ENCODE results near the gene CAB39L.

CAB39L gene

DNA sequence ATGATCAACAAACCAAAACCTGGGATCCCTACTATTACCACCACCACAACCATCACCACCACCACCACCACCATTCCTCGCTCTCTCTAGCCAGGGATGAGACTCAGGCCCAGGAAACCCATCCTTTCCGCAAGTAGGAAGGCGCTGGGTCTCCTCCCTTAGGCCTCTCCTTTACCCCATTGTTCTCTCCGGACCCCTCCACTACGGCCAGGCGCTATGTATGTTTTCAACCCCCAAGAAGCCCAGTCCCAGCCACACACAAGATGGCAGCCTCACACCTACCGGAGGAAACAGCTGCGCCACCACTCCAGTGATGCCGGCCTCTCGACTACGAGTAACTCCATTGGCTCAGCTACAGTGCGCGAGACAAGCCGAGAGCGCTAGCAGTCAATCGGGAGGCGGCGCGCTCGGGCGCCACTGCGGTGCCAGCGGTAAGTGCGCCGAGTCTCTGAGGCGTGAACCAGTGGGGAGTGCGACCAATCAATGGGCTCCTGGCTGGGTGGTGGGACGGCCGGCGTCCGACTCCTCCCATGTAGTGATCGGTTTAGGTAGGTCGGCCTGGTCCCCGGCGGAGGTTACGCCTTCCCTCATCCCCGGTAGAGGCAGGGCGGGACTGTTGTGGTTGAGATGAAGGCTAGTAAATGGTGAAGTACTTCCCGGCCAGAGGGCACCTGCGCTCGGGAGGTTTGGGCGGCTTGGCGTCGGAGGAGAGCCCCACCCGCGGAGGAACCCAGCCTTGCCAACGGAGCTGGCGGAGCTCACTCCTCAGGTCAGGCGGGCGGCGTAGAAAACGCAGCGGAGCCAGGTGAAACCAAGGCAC lies at the start of gene CAB39L, which contains the start of gene SETDB2:
TSS of gene CAB39L (minus strand) at position 361 of the 820 bp plus-strand sequence. CDS start 61,154 bp downstream, outside the sequence.
TSS of gene SETDB2 (plus strand) at position 571 of the 820 bp plus-strand sequence. CDS start 7,620 bp downstream, outside the sequence.
- Histone ChIP-seq H3K27ac (peak within 1 kb of the TSS; percentile 75 to 98 (median 94)), H3K4me3 (peak within 1 kb of the TSS; percentile 60 to 81 (median 76))

DNA sequence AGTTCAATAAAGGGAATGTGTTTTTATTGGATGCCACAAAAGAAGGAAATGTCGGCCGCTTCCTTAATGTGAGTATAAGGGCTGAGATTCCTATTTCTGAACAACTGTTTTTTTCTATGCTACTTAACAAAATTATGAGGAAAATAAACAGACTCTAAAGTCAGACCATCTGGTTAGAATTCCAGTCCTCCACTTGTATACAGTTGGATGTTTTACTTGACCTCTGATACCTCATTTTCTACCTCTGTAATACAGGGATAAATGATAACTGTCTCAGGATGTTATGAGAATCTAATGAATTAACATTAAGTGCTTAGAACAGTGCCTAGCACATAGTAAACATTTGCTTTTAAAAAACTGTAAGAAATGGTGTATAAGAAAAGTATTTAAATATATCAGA lies 44.7 kb upstream of the CAB39L start:
- Histone ChIP-seq H3K4me3 (no peak overlapping the region), H3K27ac (no peak overlapping the region)

DNA sequence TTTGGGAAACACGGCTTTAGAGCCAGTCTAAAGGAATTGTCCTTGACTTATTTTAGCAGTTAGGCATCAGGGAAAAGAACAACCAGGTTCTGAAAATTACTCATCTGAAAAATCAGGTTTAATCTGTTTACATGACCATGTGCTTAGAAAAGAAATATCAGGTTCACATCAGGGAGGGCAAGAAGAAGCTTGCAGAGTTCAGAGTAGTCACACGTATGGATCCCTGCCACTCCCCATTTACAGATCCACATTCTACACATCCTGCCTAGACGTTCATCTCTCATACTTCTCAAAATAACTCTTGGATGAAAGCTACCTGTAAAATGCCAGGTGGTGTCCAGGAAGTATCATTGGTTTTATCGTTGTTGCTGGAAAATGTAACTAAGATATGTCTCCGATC lies 37.9 kb upstream of the CAB39L start:
- Histone ChIP-seq H3K4me3 (no peak overlapping the region), H3K27ac (no peak overlapping the region)

DNA sequence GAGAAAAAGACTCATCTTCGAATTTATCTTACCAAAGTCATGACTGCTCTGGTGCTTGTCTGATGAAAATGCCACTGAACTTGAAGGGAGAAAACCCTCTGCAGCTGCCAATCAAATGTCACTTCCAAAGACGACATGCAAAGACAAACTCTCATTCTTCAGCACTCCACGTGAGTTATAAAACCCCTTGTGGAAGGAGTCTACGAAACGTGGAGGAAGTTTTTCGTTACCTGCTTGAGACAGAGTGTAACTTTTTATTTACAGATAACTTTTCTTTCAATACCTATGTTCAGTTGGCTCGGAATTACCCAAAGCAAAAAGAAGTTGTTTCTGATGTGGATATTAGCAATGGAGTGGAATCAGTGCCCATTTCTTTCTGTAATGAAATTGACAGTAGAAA lies 32.7 kb upstream of the CAB39L start:
- Histone ChIP-seq H3K27ac (no peak overlapping the region), H3K4me3 (no peak overlapping the region)

DNA sequence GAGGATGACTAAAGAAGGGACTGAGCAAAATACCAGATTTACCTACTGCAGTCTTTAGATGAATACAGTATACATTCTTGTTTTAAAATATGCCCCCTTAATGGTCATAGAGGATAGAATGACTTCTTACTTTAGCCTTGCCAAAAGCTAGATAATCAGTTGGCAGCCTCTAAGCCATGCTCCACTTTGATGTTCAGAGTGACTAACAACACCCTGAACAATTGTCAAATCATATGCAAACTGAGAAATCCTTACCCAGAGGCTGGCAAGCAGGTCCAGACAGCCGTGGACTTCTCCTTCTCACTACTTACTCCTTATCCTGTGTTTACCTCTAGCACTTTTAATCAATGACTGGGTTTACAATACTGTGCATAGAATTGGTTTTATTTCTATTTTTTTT lies 28.3 kb upstream of the CAB39L start:
- Histone ChIP-seq H3K27ac (no peak overlapping the region), H3K4me3 (no peak overlapping the region)

DNA sequence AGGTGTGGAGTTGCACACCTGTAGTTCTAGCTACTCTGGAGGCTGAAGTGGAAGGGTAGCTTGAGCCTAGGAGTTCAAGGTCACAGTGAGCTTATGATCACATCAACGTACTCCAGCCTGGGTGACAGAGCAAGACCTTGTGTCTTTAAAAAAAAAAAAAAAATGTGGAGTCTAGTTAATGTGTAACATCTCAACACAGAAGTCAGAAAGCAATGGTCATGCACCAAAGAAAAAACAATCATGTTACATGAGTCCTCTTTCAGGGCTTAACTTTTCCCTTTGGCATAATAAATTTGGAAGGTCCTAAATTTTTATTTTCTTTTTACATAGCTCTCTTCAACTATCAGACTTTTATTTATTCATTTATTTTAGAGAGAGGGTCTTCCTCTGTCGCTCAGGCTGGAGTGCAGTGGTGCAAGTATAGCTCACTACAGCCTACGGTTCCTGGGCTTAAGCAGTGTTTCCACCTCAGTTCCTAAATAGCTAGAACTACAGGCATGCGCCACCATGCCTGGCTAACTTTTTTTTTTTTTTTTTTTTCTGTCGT lies 22.5 kb upstream of the CAB39L start:
- H3K4me3 ChIP-seq: no peak overlapping the region
- no peak overlapping the region for H3K27ac ChIP-seq

DNA sequence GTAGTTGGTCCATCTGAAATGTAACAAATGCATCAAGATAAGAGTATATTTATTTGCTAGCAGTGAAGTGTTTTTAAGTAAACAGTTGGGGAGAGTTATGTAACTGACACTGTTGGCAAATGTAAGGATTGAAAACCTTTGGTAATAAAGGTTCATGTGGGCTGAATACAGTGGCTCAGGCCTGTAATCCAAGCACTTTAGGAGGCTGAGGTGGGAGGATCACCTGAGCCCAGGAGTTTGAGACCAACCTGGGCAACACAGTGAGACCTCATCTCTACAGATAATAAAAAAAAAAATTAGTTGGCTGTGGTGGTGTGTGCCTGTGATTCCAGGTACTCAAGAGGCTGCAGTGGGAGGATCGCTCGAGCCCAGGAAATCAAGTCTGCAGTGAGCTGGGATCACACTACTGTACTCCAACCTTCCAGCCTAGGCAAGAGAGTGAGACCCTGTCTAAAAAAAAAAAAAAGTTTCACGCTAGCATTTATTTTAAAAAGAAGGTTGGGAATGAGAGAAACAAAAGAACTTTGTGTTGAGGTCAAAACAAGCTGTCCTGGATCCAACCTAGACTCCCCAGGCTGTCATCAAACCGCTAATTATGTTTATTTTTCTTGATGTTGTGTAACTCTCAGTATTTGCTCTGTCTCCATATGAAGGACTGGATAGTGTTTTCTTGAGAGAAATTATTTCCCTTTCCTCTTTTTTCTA lies 20.9 kb upstream of the CAB39L start:
- no peak overlapping the region for H3K4me3 ChIP-seq
- H3K27ac ChIP-seq: no peak overlapping the region

DNA sequence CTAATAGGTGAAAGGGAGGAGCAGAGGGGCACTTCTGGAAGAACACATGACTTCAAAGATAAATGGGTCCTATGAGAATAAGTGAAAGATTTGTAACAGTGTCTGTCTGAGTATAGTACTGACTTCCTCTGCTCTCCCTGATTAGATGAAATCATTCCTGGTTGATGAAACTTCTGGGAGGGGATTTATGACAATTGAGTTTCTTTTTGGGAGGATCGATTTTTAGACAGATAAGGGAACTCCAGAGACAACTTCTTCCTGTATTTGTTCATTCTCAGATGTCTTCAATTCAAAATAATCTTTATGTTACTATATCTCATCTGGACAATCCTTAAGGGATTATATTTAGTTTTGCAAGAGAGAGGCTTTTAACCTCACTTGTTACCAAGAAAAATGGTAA lies 20.2 kb upstream of the CAB39L start:
- no peak overlapping the region for H3K4me3 ChIP-seq
- no peak overlapping the region for H3K27ac ChIP-seq

DNA sequence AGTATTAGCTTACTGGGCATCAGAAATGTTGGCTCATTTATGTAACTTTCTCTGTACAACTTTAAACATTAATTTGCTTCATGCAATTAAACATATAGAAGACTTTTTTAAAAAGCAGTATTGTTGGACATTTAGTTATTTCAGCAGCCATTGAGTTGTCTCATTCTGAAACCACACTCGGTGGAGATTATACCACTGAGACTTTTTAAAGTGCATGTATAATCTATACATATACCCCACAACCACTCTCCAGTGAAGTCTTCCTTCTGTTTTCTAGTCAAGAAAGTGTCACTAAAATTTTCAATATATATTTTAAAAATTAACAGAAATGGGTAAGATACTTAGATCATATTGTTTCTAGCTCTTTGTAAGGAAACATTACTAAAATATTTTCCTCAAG lies 15.7 kb upstream of the CAB39L start:
- H3K4me3 ChIP-seq: no peak overlapping the region

DNA sequence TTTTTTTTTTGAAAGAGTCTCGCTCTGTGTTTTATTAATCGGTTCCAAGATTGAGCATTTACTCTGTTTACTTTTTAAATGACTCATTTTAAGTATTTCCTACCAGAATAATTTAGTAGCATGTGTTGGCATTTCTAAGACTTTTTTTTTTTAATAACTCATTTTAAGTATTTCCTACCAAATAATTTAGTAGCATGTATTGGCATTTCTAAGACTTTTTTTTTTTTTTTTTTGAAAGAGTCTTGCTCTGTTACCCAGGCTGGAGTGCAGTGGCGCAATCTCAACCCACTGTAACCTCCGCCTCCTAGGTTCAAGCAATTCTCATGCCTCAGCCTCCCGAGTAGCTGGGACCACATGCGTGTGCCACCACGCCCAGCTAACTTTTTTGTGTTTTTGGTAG lies 13.4 kb upstream of the CAB39L start:
- H3K27ac ChIP-seq: no peak overlapping the region

More for the DNA sequence above, 15.7 kb upstream of the CAB39L start:
- H3K27ac ChIP-seq: no peak overlapping the region

DNA sequence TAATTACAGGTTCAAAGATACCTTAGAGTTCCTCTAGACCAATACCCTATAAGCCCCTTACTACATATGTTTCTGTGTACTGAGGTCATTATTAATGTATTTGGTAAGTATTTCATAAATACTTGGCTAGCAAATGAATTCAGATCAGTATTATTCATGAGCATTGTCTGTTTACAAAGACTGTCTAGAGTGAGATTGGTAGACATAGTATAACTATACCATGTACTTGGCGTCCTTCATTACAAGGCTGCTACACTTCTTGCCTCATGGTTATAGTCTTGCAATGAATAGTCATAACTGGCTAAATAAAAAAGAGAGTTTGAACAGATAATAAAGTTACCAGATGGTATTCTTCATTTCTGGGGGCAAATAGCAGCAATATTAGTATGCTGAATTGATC lies 12.3 kb upstream of the CAB39L start:
- Histone ChIP-seq H3K4me3 (no peak overlapping the region), H3K27ac (no peak overlapping the region)

More for the DNA sequence above, 13.4 kb upstream of the CAB39L start:
- no peak overlapping the region for H3K4me3 ChIP-seq

DNA sequence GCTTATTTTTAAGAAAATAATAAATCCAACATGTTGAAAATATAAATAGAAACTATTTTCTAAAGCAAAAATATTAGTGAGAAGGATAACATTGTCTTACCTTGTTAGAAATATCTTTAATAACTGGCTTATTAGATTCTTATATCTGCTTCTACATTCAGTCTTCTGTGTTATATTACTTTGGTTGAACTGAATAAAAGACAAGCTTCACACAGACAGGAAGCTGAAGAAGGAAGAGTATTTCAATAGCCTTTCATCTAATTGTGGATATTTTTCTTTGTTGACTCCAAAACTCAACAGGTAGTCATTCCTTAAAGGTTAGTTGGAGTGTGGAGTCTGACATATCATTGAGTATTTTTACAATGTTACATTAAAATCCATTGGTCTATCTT lies 11.1 kb upstream of the CAB39L start:
- H3K4me3 ChIP-seq: no peak overlapping the region
- peak overlapping the region in 3 of 21 experiments; percentile 6 to 48 (median 43) for H3K27ac ChIP-seq

DNA sequence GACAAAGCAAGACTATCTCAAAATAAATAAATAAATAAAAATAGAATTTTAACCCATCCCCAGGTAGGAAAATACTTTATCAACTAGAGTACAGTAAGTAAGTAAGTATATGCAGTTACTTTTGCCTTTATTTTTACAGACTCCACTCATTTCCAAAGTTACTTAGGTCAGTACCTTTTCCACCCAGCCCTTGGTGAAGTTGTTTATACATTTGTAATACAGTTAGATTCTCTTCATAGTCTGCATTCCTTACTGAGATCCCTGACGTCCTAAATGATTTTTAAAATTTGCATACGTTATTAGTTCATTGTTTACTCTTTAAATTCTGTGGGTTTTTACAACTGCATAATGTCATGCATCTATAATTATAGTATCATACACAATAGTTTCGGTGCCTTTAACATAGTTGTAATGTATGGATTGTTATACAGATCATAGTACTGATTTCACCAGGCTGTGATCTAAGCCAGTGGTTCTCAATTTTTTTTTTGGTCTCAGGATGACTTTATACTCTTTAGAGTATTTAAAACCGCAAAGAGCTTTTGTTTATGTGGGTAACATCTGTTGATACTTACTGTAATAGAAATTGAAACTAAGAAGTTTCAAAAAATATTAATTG lies 10.6 kb upstream of the CAB39L start:
- H3K27ac ChIP-seq: peak overlapping the region in 3 of 21 experiments; percentile 16 to 43 (median 32)
- H3K4me3 ChIP-seq: no peak overlapping the region

DNA sequence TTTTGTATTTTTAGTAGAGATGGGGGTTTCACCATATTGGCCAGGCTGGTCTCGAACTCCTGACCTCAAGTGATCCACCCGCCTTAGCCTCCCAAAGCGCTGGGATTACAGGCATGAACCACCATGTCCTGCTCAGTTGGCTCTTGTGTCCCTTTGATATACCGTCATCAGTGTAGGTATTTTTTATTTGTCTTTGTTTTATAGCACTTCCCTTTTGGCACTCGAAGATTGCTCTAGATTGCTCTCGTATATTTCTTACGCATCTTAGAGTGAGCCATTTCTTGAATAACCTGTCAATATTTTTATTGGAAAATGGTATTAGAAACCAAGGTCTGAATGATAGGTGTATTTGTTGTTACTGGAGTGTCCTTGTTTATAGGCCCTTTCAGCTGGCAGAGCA lies 9.6 kb upstream of the CAB39L start:
- Histone ChIP-seq H3K27ac (no peak overlapping the region), H3K4me3 (no peak overlapping the region)

DNA sequence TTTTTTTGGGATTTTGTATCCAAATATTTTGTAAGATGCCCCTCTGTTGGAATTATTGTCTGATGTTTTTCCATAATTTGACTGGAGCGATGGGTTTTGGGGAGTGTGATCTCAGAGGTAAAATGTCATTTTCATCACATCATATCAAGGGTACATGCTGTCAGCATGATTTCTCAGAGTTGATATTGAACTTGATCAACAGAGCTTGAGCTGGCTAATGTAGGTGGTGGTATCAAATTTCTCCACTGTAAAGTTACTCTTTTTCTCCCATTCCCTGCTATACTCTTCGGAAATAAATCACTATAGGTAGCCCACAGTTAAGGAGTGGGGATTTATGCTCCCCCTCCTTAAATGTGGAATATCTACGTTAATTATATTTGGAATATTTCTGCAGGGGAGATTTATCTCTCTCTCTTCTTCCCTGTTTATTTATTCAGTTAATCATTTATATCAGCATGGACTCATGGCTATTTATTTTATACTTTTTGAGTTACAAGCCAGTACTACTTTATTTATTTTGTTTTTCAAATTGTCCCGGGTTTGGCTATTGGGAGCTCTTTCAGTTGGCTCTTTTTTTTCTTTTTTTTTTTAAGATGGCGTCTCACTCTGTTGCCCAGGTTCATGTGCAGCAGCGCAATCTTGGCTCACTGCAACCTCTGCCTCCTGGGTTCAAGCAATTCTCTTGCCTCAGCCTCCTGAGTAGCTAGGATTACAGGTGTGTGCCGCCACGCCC lies 9.0 kb upstream of the CAB39L start:
- Histone ChIP-seq H3K27ac (no peak overlapping the region), H3K4me3 (no peak overlapping the region)

DNA sequence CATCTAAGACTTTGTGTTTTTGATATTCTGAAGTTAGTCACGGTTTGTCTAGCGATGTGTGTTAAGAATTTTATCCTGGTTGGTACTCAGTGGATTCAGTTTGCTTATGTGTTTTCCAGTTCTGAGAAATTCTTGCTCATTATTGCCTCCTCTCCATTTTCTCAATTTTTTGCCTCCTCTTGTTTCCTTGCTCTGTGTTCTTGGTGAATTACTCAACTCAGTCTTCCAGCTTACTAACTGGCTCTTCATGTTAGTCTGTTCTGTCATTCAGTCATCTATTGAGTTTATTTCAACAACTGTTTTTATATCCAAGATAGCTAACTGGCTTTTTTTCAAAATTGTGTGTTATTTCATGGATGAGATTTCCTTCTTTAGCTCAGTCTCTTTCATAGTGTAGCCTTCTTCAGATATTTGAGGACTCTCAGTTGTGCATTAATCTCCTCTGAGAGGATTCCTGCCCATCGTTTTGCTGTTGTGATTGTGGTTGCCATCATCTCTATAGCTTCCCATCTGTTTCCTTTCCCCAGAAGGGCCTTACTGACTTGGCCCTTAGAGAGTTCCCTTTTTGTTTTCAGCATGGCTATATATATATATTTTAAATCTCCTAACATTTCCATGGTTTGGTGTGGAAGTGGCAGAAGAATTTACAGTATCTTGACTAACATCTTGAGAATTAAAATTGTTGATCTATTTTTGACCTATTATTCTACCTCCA lies 6.4 kb upstream of the CAB39L start:
- no peak overlapping the region for H3K27ac ChIP-seq
- H3K4me3 ChIP-seq: no peak overlapping the region

DNA sequence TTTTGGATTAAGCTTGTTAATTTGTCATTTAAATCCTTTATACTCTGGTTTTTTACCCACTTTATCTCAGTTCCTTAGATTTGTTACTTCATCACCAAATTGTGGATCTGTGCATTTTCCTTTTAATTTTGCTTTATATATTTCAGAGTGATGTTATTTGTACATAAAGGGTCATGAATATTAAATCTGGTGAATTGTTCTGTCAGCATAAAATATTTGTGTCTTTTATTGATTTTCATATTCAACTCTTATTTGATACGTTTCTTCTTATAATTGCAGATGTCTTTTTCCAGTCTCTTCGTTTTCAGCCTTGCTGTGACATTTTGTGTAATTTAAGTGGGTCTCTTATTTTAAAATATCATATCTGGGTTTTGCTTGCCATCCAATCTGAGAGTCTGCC lies 4.9 kb upstream of the CAB39L start:
- Histone ChIP-seq H3K27ac (peak overlapping the region in 1 of 21 experiments; percentile 30), H3K4me3 (no peak overlapping the region)

DNA sequence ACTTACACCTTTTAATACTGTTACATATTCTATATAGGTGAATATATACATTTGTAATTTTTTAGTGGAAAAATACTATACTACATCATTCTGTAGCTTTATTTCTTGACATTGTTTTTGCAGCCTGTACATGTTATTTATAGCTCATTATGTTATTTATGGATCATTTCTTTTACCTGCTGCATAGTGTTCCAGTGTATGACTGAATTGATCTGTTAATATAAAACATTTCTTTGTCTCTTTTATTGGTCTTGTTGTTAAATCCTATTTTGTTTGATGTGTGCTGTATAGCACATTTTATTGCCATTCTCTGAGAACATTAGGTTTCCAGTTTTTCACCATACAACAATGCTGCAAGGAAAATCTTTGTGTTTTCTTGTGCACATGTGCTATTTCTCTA lies 2.6 kb upstream of the CAB39L start:
- no peak overlapping the region for H3K4me3 ChIP-seq
- H3K27ac ChIP-seq: peak overlapping the region in 2 of 21 experiments; percentile 14 to 94
